Measurements from ENCODE around the gene PGBD1.
"Not testable (repeated sequence)": the region's sequence is repeated elsewhere in the genome, so short reads cannot be mapped to it uniquely, and the experiment has no call there.

DNA sequence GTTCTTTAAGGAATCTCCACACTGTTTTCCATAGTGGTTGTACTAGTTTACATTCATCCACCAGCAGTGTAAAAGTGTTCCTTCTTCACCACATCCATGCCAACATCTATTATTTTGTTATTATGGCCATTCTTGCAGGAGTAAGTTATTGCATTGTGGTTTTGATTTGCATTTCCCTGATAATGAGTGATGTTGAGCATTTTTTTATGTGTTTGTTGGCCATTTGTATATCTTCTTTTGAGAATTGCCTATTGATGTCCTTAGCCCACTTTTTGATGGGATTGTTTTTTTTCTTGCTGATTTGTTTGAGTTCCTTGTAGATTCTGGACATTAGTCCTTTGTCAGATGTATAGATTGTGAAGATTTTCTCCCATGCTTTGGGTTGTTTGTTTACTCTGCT, 25.0 kb downstream of the PGBD1 start:
- TF ChIP-seq POLR2A (IDR thresholded peaks at IDR 0.05), result not testable (repeated sequence)
- TF ChIP-seq, protein P1, sequence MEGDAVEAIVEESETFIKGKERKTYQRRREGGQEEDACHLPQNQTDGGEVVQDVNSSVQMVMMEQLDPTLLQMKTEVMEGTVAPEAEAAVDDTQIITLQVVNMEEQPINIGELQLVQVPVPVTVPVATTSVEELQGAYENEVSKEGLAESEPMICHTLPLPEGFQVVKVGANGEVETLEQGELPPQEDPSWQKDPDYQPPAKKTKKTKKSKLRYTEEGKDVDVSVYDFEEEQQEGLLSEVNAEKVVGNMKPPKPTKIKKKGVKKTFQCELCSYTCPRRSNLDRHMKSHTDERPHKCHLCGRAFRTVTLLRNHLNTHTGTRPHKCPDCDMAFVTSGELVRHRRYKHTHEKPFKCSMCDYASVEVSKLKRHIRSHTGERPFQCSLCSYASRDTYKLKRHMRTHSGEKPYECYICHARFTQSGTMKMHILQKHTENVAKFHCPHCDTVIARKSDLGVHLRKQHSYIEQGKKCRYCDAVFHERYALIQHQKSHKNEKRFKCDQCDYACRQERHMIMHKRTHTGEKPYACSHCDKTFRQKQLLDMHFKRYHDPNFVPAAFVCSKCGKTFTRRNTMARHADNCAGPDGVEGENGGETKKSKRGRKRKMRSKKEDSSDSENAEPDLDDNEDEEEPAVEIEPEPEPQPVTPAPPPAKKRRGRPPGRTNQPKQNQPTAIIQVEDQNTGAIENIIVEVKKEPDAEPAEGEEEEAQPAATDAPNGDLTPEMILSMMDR (IDR thresholded peaks at IDR 0.05), result not testable (repeated sequence)

Data from transverse colon (tissue), 3 donors.